Activated CD4-positive, alpha-beta T cell treated with anti-CD3 and anti-CD28 coated beads, Interleukin-2, Interleukin-6, amounts not matched to agents 100 ng/mL and 50 ng/mL, durations not matched to agents 16 hours and 8 hours (primary cell): Measurements from ENCODE around the gene SLC16A11.
"Not testable (repeated sequence)": the region's sequence is repeated elsewhere in the genome, so short reads cannot be mapped to it uniquely, and the experiment has no call there.

Experiments used
- DNase-seq: peaks from one replicate; pipeline ENCODE4 v3.0.0-alpha.2; 2020

Gene SLC16A11

GRCh38 chr17:7056386-7056785, 12.5 kb upstream of the SLC16A11 start:
- DNase-seq: no peak

GRCh38 chr17:7050583-7050982, 6.7 kb upstream of the SLC16A11 start:
- DNase-seq: not testable (repeated sequence)

GRCh38 chr17:7048968-7049367, 5.1 kb upstream of the SLC16A11 start:
- DNase-seq: no peak

GRCh38 chr17:7047566-7047965, 3.7 kb upstream of the SLC16A11 start:
- DNase-seq: peak; percentile 82

GRCh38 chr17:7046725-7047397, 3.0 kb upstream of the SLC16A11 start:
- peak; percentile 84 for DNase-seq

- DNase-seq: peak; percentile 52
Observed at GRCh38 chr17:7046127-7046724, 2.3 kb upstream of the SLC16A11 start.

- DNase-seq: peak; percentile 76
Observed at GRCh38 chr17:7045492-7046126, 1.7 kb upstream of the SLC16A11 start.

- no peak for DNase-seq
Observed at GRCh38 chr17:7043182-7043496, 753 bp downstream of the SLC16A11 start.

- no peak for DNase-seq
Observed at GRCh38 chr17:7042501-7043181, 1.3 kb downstream of the SLC16A11 start.

GRCh38 chr17:7041607-7042500, 2.0 kb downstream of the SLC16A11 start:
- DNase-seq: no peak

- no peak for DNase-seq
Observed at GRCh38 chr17:7039832-7040231, 4.1 kb downstream of the SLC16A11 start.

- no peak for DNase-seq
Observed at GRCh38 chr17:7038025-7038862, 5.6 kb downstream of the SLC16A11 start.

GRCh38 chr17:7035591-7036368, 8.1 kb downstream of the SLC16A11 start, which contains the start of gene SLC16A13:
Gene SLC16A13, plus strand, starts transcription at chr17:7036015. Its CDS starts 368 bp downstream, at chr17:7036383.
- DNase-seq: peak; percentile 99

GRCh38 chr17:7034955-7035590, 8.8 kb downstream of the SLC16A11 start:
- DNase-seq: peak; percentile 74

- DNase-seq: peak; percentile 65
Observed at GRCh38 chr17:7029659-7030058, 14.2 kb downstream of the SLC16A11 start.

- no peak for DNase-seq
Observed at GRCh38 chr17:7029096-7029495, 14.8 kb downstream of the SLC16A11 start.

GRCh38 chr17:7027335-7027734, 16.6 kb downstream of the SLC16A11 start:
- DNase-seq: no peak

GRCh38 chr17:7026471-7027115, 17.3 kb downstream of the SLC16A11 start:
- DNase-seq: no peak

GRCh38 chr17:7025245-7025644, 18.6 kb downstream of the SLC16A11 start:
- no peak for DNase-seq

GRCh38 chr17:7024402-7024785, 19.5 kb downstream of the SLC16A11 start:
- no peak for DNase-seq
